Calu3 (cell line): ENCODE measurements around the gene CCDC18. TPM values are rescaled to one million over a fixed set of nuclear protein-coding genes. Genes with fewer than 3 reads are reported as not detected.
"Not testable (repeated sequence)": the region's sequence is repeated elsewhere in the genome, so short reads cannot be mapped to it uniquely, and the experiment has no call there.

Experiments used
- BruUV-seq: library from RNA; stranded (reverse); fragments of 400-500 nt; replicated peaks from 2 replicates; lab custom pipeline; 2021; lab: Mats Ljungman, UMichigan
- CTCF ChIA-PET: fragments of 300-600 bp; sonication (Branson Sonifier 250); formaldehyde crosslinking; loops from one replicate; lab custom pipeline; 2022; ENCODE audit warnings: antibody characterized with exemption; lab: Charles Lee
- DNase-seq: peaks from one replicate; pipeline ENCODE4 v3.0.0; 2022
- H3K27ac Mint-ChIP-seq: one replicate; pipeline ENCODE4 v1.8.0; 2022; ENCODE audit warnings: mixed read lengths; ENCODE audit not compliant: unreplicated experiment
- H3K27me3 Mint-ChIP-seq: one replicate; pipeline ENCODE4 v1.8.0; 2022; ENCODE audit warnings: mixed read lengths; ENCODE audit not compliant: unreplicated experiment
- H3K36me3 Mint-ChIP-seq: one replicate; pipeline ENCODE4 v1.8.0; 2022; ENCODE audit warnings: mild to moderate bottlenecking, moderate library complexity, mixed read lengths; ENCODE audit not compliant: insufficient read depth, unreplicated experiment
- H3K4me1 Mint-ChIP-seq: one replicate; pipeline ENCODE4 v1.8.0; 2022; ENCODE audit warnings: mild to moderate bottlenecking, low read depth, mixed read lengths; ENCODE audit not compliant: unreplicated experiment
- H3K4me3 Mint-ChIP-seq: one replicate; pipeline ENCODE4 v1.8.0; 2022; ENCODE audit warnings: mild to moderate bottlenecking, low read depth, moderate library complexity, mixed read lengths; ENCODE audit not compliant: unreplicated experiment
- H3K9me3 Mint-ChIP-seq: one replicate; pipeline ENCODE4 v1.8.0; 2022; ENCODE audit warnings: low read depth, mixed read lengths; ENCODE audit not compliant: unreplicated experiment
- CTCF ChIP-seq: fragments of 200-600 bp; IDR thresholded peaks from one replicate; pipeline ENCODE4 v1.8.0; 2022; ENCODE audit warnings: antibody characterized with exemption; ENCODE audit not compliant: unreplicated experiment
- intact Hi-C: fragments of 100-400 bp; cut with micrococcal nuclease; formaldehyde crosslinking; loops from one replicate; pipeline ENCODE4 v1.10.0; 2022; ENCODE audit not compliant: unreplicated experiment
- total RNA-seq: library from RNA; stranded (reverse); gene quantifications from 2 replicates; pipeline ENCODE4 v1.2.3, GENCODE V29; 2022

The CCDC18 gene
- total RNA-seq, 1 experiment from 2014 or later = 22.7 TPM

DNA sequence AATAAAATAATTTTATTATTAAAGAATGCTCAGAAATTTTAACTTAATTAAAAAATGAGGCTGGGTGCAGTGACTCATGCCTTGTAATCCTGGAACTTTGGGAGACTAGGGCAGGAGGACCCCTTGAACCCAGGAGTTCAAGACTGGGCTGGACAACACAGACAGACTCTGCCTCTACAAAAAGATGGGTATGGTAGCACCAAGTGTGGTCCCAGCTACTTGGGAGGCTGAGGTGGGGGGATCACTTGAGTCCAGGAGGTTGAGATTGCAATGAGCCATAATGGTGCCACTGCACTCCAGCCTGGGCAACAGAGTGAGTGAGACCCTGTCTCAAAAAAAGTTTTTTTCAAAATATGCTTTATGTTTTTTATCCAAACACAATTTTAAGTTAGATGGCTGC lies 25.6 kb upstream of the CCDC18 start:
- Mint-ChIP-seq H3K4me1 (no peaks in the 10 kb centered on the region), H3K4me3 (no peak overlapping the region), H3K27me3 (no peaks in the 10 kb centered on the region), H3K36me3 (peaks cover 31% of the 10 kb centered on the region), H3K27ac (no peak overlapping the region), H3K9me3 (no peaks in the 10 kb centered on the region)
- no peak for DNase-seq
- TF ChIP-seq CTCF = no peak
- CTCF ChIA-PET = no interaction called here
- BruUV-seq = no TSS peak
- intact Hi-C loops = no loop called here

DNA sequence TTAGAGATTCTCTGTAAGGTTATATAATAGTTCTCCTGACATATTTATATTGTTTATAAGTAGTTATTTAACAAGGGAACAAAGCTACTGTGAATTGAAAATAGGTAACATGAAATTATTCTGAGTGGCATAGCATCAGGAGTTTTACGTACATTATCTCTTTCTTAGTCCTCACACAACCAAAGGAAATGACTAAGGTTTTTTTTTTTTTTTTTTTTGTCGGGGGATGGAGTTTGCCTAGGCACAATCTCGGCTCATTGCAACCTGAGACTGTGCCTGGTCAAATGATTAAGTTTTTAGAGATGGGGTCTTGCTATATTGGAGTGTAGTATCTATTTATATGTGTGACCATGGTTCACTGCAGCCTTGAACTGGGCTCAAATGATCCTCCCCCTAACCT lies 25.2 kb upstream of the CCDC18 start:
- BruUV-seq = no TSS peak
- H3K36me3 Mint-ChIP-seq = peaks cover 31% of the 10 kb centered on the region
- H3K27me3 Mint-ChIP-seq = no peaks in the 10 kb centered on the region
- H3K9me3 Mint-ChIP-seq = no peaks in the 10 kb centered on the region
- TF ChIP-seq CTCF = no peak
- H3K4me3 Mint-ChIP-seq = no peak overlapping the region
- intact Hi-C loops = no loop called here
- no peaks in the 10 kb centered on the region for H3K4me1 Mint-ChIP-seq
- H3K27ac Mint-ChIP-seq = no peak overlapping the region
- CTCF ChIA-PET = interaction anchor here (0.7 kb wide), 1 partner anchor 42 kb away, joined by 8 read pairs; no protein-coding TSS in a partner anchor
- DNase-seq = no peak

DNA sequence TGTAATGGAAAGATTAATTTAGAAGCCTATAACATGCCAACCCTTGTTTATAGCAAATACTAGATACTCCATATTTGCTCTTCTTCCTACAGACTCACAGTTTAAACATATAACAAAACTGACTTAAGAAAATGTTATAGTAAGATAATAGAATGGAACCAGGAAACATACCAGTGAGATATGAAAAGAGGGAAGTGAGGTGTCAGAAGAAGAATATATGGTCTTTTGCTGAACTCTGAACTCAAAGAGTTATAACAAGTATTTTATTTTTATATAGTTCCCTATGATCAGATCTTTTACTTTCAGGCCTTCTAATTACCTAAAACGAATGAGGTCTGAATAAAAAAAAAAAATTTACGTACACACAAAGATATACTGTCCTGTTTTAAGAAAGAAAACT lies 21.2 kb upstream of the CCDC18 start:
- TF ChIP-seq CTCF = no peak
- H3K9me3 Mint-ChIP-seq = no peaks in the 10 kb centered on the region
- H3K36me3 Mint-ChIP-seq = peaks cover 39% of the 10 kb centered on the region
- CTCF ChIA-PET = no interaction called here
- no TSS peak for BruUV-seq
- H3K4me3 Mint-ChIP-seq = no peak overlapping the region
- no peak overlapping the region for H3K27ac Mint-ChIP-seq
- no peak for DNase-seq
- no peaks in the 10 kb centered on the region for H3K4me1 Mint-ChIP-seq
- no peaks in the 10 kb centered on the region for H3K27me3 Mint-ChIP-seq
- intact Hi-C loops = no loop called here

- H3K4me3 Mint-ChIP-seq, H3K9me3 Mint-ChIP-seq, CTCF ChIA-PET, H3K27me3 Mint-ChIP-seq, DNase-seq, BruUV-seq, H3K27ac Mint-ChIP-seq, H3K4me1 Mint-ChIP-seq, intact Hi-C loops: not testable (repeated sequence)
- H3K36me3 Mint-ChIP-seq = peaks cover 24% of the 10 kb centered on the region
Measured at GRCh38 chr1:93163314-93163713, 17.2 kb upstream of the CCDC18 start.

DNA sequence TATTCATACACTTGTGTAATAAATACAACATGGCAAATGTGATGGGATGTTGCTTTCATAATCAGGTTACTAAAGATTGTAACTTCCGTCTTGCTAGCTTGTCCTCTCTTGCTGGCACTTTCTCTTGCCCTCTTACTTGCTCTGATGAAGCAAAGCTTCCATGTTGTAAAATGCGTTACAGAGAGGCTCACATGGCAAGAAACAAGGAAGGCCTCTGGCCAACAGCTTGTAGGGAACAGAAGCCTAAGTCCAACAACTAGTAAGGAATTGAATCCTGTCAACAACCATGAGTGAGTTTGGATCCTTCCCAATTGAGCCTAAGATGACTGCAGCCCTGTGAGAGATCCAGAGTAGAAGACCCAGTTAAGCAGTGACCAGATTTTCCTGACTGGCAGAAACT lies 15.7 kb upstream of the CCDC18 start:
- TF ChIP-seq CTCF = no peak
- Mint-ChIP-seq H3K36me3 (peaks cover 24% of the 10 kb centered on the region), H3K4me1 (peaks cover 6% of the 10 kb centered on the region), H3K9me3 (peaks cover 7% of the 10 kb centered on the region), H3K27me3 (no peaks in the 10 kb centered on the region), H3K4me3 (no peak overlapping the region), H3K27ac (no peak overlapping the region)
- CTCF ChIA-PET = no interaction called here
- no TSS peak for BruUV-seq
- intact Hi-C loops = no loop called here
- DNase-seq = no peak

DNA sequence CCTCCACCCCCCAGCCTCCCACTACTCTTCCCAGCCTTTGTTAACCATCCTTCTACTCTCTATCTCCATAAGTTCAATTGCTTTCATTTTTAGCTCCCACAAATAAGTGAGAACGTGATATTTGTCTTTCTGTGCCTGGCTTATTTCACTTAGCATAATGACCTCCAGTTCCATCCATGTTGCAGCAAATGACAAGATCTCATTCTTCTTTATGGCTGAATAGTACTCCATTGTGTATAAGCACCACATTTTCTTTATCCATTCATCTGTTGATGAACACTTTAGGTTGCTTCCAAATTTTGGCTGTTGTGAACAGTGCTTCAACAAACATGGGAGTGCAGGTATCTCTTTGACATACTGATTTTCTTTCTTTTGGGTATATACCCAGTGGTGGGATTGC lies 14.6 kb upstream of the CCDC18 start:
- CTCF ChIA-PET, H3K4me1 Mint-ChIP-seq, H3K27me3 Mint-ChIP-seq, H3K9me3 Mint-ChIP-seq, H3K4me3 Mint-ChIP-seq, DNase-seq, BruUV-seq, intact Hi-C loops, H3K27ac Mint-ChIP-seq: not testable (repeated sequence)
- peaks cover 24% of the 10 kb centered on the region for H3K36me3 Mint-ChIP-seq
